ENCODE measurements around the gene NRXN2.

The NRXN2 gene

GRCh38 chr11:64588701-64589100 lies 134.3 kb downstream of the NRXN2 start:
- DNase-seq (ENCODE audit: low spot score): no peak

DNA sequence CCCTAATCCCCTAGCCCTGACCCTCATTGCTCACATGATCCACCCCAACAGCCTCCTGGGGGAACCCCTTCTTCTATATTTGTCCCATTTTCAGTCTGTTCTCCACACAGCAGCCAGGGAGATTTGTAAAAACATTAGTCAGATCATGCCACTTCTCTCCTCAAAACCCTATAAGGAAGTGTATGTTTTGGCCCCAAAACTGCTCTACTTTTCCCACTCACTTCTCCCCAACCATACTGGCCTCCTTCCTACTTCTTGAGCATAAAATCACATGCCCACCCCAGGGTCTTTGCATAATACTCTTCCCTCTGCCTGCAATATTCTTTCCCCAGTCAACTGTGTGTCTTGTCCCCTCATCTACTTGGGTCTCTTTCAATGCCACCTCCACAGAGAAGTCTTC lies 136.6 kb downstream of the NRXN2 start:
- DNase-seq (ENCODE audit: low spot score): no peak

- no peak for DNase-seq (ENCODE audit: low spot score)
These were observed 137.8 kb downstream of the NRXN2 start for GRCh38 chr11:64585150-64585549.

DNA sequence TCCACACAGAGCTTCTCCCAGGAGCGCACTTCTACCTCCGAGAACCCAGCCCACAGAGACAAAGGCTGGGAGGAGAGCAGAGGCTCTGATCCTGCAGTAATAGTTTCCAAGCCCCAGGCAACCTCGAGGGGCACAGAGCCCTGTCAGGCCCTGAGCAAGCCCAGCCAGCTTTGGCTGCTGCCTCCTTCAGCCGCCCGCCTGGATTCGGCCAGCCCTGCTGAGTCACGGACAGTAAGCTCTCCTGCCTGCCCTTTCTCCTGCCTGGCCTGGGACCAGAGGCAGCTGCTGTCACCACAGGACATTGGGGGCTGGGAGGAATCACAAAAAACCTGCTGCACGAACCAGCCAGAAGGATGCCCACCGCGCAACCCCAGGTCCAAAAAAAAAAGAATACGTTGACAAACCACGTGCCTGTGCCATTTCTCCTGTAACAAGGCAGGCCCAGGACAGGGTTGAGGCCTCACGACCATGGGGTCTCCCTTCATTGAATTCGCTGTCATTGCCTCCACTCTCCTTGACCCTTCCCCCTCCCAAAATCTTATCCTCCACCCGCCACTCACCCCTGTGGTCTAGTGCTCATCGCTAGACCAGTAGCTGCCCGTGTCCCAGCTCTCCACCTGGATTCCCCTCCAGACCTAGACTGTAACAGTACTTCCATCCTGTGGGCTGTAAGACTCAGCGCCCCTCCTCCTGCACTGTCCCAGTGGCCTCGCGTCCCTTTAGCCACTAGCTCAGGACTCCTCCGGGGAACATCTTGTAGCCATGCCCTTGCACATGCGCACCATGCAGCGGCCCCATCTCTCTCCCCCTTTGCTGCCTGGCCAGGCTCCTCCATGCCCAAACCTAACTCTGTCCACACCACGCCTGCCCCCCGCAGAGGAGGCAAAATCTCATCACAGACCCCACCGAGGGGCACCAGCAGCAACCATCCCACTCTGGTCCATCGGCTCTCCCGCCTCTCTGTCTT lies 139.4 kb downstream of the NRXN2 start:
- no peak for DNase-seq (ENCODE audit: low spot score)

- DNase-seq (ENCODE audit: low spot score): no peak
These were observed 140.1 kb downstream of the NRXN2 start for GRCh38 chr11:64582885-64583284.

DNA sequence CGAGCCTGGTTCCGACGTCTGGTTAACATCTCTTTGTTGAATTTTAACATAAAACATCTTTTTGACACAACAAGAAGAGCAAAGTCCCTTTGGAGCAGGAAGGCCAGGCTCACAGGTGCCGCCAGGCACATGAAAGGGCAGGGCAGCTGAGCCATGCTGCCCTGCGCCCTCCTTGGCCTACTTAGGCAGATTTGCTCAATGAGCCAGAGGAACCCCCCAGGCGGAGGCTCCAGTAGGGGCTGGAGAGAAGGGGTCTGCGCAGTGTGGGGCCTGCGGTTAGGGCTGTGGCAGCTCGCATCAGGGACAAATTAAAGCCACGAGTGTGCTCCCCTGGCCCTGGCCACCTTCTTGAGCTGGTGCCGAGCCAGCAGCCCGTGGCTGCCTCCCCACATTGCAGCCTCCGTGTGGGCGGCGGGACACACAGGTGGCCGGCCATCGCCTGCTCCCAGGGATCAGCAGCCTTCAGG lies 141.9 kb downstream of the NRXN2 start:
- DNase-seq (ENCODE audit: low spot score): no peak

GRCh38 chr11:64580412-64580811 lies 142.6 kb downstream of the NRXN2 start:
- DNase-seq (ENCODE audit: low spot score): no peak

- no peak for DNase-seq (ENCODE audit: low spot score)
These were observed 145.8 kb downstream of the NRXN2 start for GRCh38 chr11:64577202-64577601.

DNA sequence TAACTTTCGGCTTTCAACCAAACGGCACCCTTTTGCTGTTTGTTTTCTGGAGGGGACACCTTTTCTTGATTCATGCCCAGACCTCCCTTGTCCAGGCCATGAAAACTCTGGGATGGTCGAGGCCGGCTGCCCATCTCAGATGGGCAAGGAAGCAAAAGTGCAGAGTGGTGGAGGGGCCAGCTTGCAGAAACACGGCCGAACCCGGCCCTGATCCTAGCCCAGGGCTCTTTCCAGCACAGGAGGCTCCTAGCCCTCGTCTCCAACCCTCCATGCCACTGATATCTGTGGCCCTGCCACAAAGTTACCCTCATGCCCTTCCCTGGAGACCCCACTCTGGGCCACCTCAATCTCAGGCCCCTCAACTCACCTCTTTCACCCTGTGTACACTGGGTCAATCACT lies 150.9 kb downstream of the NRXN2 start:
- DNase-seq (ENCODE audit: low spot score): no peak

- DNase-seq (ENCODE audit: low spot score): peak; percentile 63
These were observed 151.4 kb downstream of the NRXN2 start for GRCh38 chr11:64571410-64572091.

GRCh38 chr11:64571050-64571409 lies 152.0 kb downstream of the NRXN2 start:
- no peak for DNase-seq (ENCODE audit: low spot score)

DNA sequence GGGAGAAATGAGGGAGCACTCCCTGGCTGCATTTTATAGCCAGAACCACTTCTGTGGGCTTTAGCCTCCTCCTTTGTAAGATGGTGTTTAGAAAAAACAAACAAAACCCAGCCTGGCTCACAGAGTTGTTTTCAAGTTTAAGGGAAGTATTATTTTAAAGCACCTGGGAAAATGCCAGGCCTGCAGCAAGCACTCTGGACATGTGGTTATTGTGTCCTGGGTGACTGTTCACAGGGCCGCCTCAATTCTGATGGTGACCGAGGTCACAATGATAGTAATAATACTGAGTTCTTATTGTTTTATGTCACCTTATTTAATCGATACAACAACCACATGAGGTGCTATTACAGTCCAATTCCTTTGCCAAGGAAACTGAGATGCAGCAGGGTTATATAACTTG lies 152.7 kb downstream of the NRXN2 start:
- no peak for DNase-seq (ENCODE audit: low spot score)

GRCh38 chr11:64569300-64569970 lies 153.6 kb downstream of the NRXN2 start:
- DNase-seq (ENCODE audit: low spot score): no peak

DNA sequence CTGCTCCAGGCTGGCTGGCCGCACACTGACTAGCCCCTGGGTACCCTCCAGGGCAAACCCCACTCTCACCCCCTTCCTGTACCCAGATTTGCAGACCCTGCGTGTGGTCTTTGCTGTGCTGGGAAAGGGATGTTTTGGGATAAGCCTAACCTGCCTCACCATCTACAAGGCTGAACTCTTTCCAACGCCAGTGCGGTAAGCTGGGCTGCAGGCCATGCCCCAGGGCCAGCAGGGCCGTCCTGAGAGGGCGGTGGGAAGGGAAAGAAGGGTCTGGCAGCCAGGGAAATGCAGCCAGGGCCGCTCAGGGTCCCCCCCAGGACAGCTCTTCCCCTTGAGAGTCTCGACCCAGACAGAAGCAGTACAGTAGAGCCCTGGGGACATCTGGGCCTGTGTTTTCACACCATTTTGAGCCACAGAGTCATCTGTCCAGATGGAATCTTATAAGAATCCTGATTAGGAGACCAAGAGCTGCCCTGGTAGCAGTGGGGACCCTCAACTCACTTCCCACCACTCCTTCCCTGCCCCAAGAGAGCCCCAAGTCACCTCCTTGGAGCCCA lies 154.3 kb downstream of the NRXN2 start:
- no peak for DNase-seq (ENCODE audit: low spot score)

DNA sequence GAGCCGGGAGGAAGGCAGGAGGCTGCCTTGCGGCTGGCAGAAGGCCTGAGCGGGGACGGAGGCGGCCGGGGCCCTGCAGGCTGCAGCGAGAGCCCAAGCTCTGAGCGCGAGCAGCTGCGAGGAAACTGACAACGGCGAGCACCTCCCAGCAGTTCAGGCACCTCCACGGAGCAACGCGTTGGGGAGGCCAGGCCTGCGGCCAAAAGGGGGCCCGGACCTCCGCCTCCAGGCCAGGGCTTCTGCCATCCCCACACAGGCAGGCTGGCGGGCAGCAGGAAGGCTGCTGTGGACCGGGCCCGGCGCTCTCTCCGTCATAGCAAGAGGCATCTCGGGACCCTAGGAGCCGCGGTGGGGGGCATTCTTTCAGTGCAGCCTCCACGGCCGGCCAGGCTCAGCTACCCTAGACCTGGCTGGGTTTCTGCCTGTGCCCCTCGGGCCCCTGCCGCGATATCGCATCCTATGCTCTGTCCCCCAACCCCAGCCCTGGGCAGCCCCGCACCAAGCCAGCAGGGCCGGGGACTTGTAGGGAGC lies 154.9 kb downstream of the NRXN2 start:
- no peak for DNase-seq (ENCODE audit: low spot score)

- DNase-seq (ENCODE audit: low spot score): no peak
These were observed 155.8 kb downstream of the NRXN2 start for GRCh38 chr11:64566915-64567891.

DNA sequence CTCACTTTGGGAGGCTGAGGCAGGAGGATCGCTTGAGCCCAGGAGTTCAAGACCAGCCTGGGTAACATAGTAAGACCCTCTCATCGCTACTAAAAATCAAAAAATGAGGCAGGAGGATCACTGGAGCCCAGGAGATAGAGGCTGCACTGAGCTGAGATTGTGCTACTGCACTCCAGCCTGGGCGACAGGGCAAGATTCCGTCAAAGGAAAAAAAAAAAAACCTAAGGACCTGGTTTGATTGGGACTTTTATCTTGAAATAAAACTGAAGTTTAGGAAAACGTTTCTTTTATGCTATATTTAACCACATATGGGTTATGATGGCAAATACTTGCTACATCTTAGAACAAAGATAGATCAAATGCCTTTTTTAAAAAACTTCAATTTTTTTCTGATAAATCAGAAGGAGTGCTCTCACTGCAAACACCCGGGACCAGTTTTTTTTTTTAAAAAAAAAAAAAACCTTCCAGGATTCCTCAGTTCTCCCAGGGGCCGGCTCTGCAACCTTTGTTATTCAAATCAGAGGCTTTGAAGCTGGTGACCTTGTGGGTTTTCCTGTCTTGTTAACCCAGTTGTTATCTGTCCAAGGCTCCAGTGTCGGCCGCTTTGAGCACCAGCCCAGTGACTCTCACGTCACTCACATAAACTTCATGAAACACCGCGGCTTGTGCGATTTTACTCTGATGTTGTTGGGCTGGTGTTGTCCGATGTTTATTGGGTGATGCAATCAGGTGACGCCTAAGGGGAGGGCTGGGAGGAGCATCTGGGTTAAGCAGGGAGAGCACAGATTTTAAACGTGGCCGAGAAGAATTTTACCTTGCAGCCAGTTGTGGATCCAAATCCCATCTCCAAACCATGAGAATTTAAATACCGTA lies 156.7 kb downstream of the NRXN2 start:
- peak; percentile 83 for DNase-seq (ENCODE audit: low spot score)

GRCh38 chr11:64564947-64565889 lies 157.8 kb downstream of the NRXN2 start:
- DNase-seq (ENCODE audit: low spot score): peak; percentile 77

- no peak for DNase-seq (ENCODE audit: low spot score)
These were observed 158.6 kb downstream of the NRXN2 start for GRCh38 chr11:64564419-64564818.
